ENCODE measurements around the gene ROBO1. TPM values are rescaled to one million over a fixed set of nuclear protein-coding genes. Genes with fewer than 3 reads are reported as not detected.

The ROBO1 gene
- total and polyA plus RNA-seq, 2 donors (not counting 1 experiment from before 2014, with no cell fraction given), result 0.27 to 3.2 TPM

- Mint-ChIP-seq H3K4me1 (no peaks in the 10 kb centered on the region), H3K9me3 (ENCODE audit: insufficient read depth) (peaks cover 3% of the 10 kb centered on the region), H3K27ac (no peak overlapping the region), H3K4me3 (no peak overlapping the region), H3K27me3 (no peaks in the 10 kb centered on the region)
- Histone ChIP-seq H3K4me2 (replicated peaks; ENCODE audit: low read depth, low read length, poor library complexity, severe bottlenecking) (no peak overlapping the region), H2AFZ (ENCODE audit: insufficient read depth, low read depth, low read length, poor library complexity, severe bottlenecking) (no peak overlapping the region), H4K20me1 (ENCODE audit: control insufficient read depth, insufficient read depth, low read length, poor library complexity, severe bottlenecking) (no peaks in the 10 kb centered on the region), H3K4me3 (ENCODE audit: control extremely low read depth in 1 of 5, extremely low read depth in 1 of 5, insufficient read depth in 1 of 5, low read depth in 2 of 5, low read length in 4 of 5) (no peak overlapping the region), H3K9me3 (ENCODE audit: control extremely low read depth in 1 of 3, control insufficient read depth in 2 of 3, insufficient read depth in 1 of 3, low read length in 2 of 3) (no peaks in the 10 kb centered on the region), H3K36me3 (replicated peaks in 1 of 2; ENCODE audit: control extremely low read depth in 1 of 2, control insufficient read depth in 1 of 2, extremely low read depth in 1 of 2, insufficient read depth in 2 of 2, low read length in 1 of 2) (no peaks in the 10 kb centered on the region), H3K79me2 (ENCODE audit: control insufficient read depth, insufficient read depth, low read length) (no peaks in the 10 kb centered on the region), H3K9ac (ENCODE audit: low read length) (no peak overlapping the region), H3K27me3 (replicated peaks in 1 of 4; ENCODE audit: control extremely low read depth in 1 of 4, control insufficient read depth in 3 of 4, insufficient read depth in 4 of 4, low read length in 3 of 4) (no peaks in the 10 kb centered on the region), H3K27ac (ENCODE audit: low read length in 2 of 2) (no peak overlapping the region), H3K4me1 (ENCODE audit: control insufficient read depth in 2 of 2, insufficient read depth in 2 of 2, low read length in 2 of 2) (no peaks in the 10 kb centered on the region)
- TF ChIP-seq, protein P1, sequence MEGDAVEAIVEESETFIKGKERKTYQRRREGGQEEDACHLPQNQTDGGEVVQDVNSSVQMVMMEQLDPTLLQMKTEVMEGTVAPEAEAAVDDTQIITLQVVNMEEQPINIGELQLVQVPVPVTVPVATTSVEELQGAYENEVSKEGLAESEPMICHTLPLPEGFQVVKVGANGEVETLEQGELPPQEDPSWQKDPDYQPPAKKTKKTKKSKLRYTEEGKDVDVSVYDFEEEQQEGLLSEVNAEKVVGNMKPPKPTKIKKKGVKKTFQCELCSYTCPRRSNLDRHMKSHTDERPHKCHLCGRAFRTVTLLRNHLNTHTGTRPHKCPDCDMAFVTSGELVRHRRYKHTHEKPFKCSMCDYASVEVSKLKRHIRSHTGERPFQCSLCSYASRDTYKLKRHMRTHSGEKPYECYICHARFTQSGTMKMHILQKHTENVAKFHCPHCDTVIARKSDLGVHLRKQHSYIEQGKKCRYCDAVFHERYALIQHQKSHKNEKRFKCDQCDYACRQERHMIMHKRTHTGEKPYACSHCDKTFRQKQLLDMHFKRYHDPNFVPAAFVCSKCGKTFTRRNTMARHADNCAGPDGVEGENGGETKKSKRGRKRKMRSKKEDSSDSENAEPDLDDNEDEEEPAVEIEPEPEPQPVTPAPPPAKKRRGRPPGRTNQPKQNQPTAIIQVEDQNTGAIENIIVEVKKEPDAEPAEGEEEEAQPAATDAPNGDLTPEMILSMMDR (IDR thresholded peaks at IDR 0.05), result no peak
- no peak for TF ChIP-seq EZH2 (IDR thresholded peaks at IDR 0.05; ENCODE audit: borderline replicate concordance, insufficient read depth, low read depth, low read length, poor library complexity, severe bottlenecking)
- 94% methylated on average over 5 of the region's 5 CpGs for WGBS (ENCODE audit: insufficient coverage)
- DNase-seq (no peak), ATAC-seq (ENCODE audit: low read depth) (no peak)
- ChIA-PET CTCF (no interaction called here), POLR2A (no interaction called here)
- intact Hi-C loops (cut with micrococcal nuclease), result loop anchor here (10.0 kb wide), 1 partner anchor 917 kb away; no protein-coding TSS in a partner anchor
These were observed 600.0 kb downstream of the ROBO1 start for GRCh38 chr3:79167651-79168416.

DNA sequence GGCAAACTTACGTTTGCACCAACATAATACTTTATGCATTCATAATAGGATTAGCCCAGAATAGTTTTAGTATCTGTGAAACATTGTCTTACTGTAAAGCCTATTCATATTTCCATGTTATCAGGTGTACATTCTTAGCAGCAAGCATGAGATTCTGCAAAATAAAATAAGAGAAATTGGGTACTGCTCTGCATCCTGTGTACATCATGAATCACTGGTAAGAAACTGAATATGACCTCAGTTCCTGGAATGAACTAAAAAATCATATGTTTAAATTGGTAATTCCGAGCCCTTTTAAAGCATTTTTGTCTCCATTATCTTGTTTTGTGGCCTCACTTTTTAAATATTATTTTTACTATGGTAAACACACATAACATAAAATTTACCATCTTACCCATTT is 605.1 kb downstream of the ROBO1 start:
- no CpG with 5 or more reads among the region's 2 CpGs for WGBS (ENCODE audit: insufficient coverage)

More for the DNA sequence above, 605.1 kb downstream of the ROBO1 start:
- CTCF ChIA-PET, result no interaction called here
- H3K9me3 Mint-ChIP-seq (ENCODE audit: insufficient read depth), result peaks cover 3% of the 10 kb centered on the region
- Histone ChIP-seq H3K27me3 (replicated peaks in 1 of 4; ENCODE audit: control extremely low read depth in 1 of 4, control insufficient read depth in 3 of 4, insufficient read depth in 4 of 4, low read length in 3 of 4) (no peaks in the 10 kb centered on the region), H3K4me1 (ENCODE audit: control insufficient read depth in 2 of 2, insufficient read depth in 2 of 2, low read length in 2 of 2) (no peaks in the 10 kb centered on the region), H3K36me3 (replicated peaks in 1 of 2; ENCODE audit: control extremely low read depth in 1 of 2, control insufficient read depth in 1 of 2, extremely low read depth in 1 of 2, insufficient read depth in 2 of 2, low read length in 1 of 2) (no peaks in the 10 kb centered on the region), H3K4me2 (replicated peaks; ENCODE audit: low read depth, low read length, poor library complexity, severe bottlenecking) (no peak overlapping the region), H3K79me2 (ENCODE audit: control insufficient read depth, insufficient read depth, low read length) (no peaks in the 10 kb centered on the region), H4K20me1 (ENCODE audit: control insufficient read depth, insufficient read depth, low read length, poor library complexity, severe bottlenecking) (no peaks in the 10 kb centered on the region), H3K9me3 (ENCODE audit: control extremely low read depth in 1 of 3, control insufficient read depth in 2 of 3, insufficient read depth in 1 of 3, low read length in 2 of 3) (no peaks in the 10 kb centered on the region), H3K4me3 (ENCODE audit: control extremely low read depth in 1 of 5, extremely low read depth in 1 of 5, insufficient read depth in 1 of 5, low read depth in 2 of 5, low read length in 4 of 5) (no peak overlapping the region), H2AFZ (ENCODE audit: insufficient read depth, low read depth, low read length, poor library complexity, severe bottlenecking) (no peak overlapping the region), H3K9ac (ENCODE audit: low read length) (no peak overlapping the region), H3K27ac (ENCODE audit: low read length in 2 of 2) (no peak overlapping the region)
- no peaks in the 10 kb centered on the region for H3K4me1 Mint-ChIP-seq
- ATAC-seq (ENCODE audit: low read depth) (no peak), DNase-seq (no peak)
- H3K27ac Mint-ChIP-seq, result no peak overlapping the region
- no peak overlapping the region for H3K4me3 Mint-ChIP-seq
- H3K27me3 Mint-ChIP-seq, result no peaks in the 10 kb centered on the region
- TF ChIP-seq, protein P1 (IDR thresholded peaks at IDR 0.05), result no peak
- TF ChIP-seq EZH2 (IDR thresholded peaks at IDR 0.05; ENCODE audit: borderline replicate concordance, insufficient read depth, low read depth, low read length, poor library complexity, severe bottlenecking), result no peak
- POLR2A ChIA-PET, result no interaction called here
- intact Hi-C loops (cut with micrococcal nuclease), result loop anchor here (10.0 kb wide), 1 partner anchor 922 kb away; no protein-coding TSS in a partner anchor

Data from B cell (primary cell).